ENCODE results near the gene SPEN.

The SPEN gene

GRCh38 chr1:15989776-15990175, 142.3 kb downstream of the SPEN start:
- TF ChIP-seq CTCF (IDR thresholded peaks at IDR 0.05; ENCODE audit: extremely low read depth, missing control alignments), result no peak
- DNase-seq (ENCODE audit: low spot score), result no peak

Measured in GM20000 (cell line).